Stimulated activated CD8-positive, alpha-beta memory T cell treated with anti-CD3 and anti-CD28 coated beads, Interleukin-7, amount 100 ng/mL, for 48 hours (primary cell): ENCODE results near the gene GREB1.

Source experiments
- DNase-seq, 2 donors: peaks; one replicate each; pipeline ENCODE4 v3.0.0-alpha.2; 2020; ENCODE audit warnings: low read depth in 1 of 2; ENCODE audit errors: extremely low read depth in 1 of 2

Gene GREB1

GRCh38 chr2:11578081-11578948 is 44.5 kb downstream of the GREB1 start:
- DNase-seq, result no peak

- no peak for DNase-seq
These were observed 45.3 kb downstream of the GREB1 start for GRCh38 chr2:11578986-11579774.

GRCh38 chr2:11579867-11580659 is 46.2 kb downstream of the GREB1 start:
- DNase-seq, result no peak

- no peak for DNase-seq
These were observed 46.9 kb downstream of the GREB1 start for GRCh38 chr2:11580697-11581096.

- DNase-seq, result no peak
These were observed 47.4 kb downstream of the GREB1 start for GRCh38 chr2:11581124-11581796.

GRCh38 chr2:11581797-11582611 is 48.2 kb downstream of the GREB1 start:
- no peak for DNase-seq

- DNase-seq, result no peak
These were observed 48.7 kb downstream of the GREB1 start for GRCh38 chr2:11582612-11582861.

GRCh38 chr2:11582862-11583752 is 49.3 kb downstream of the GREB1 start:
- DNase-seq, result peak; percentile 26 to 30

- peak; percentile 76 to 91 for DNase-seq
These were observed 50.1 kb downstream of the GREB1 start for GRCh38 chr2:11583840-11584524.

GRCh38 chr2:11584525-11585056 is 50.7 kb downstream of the GREB1 start:
- DNase-seq, result no peak

- DNase-seq, result no peak
These were observed 51.2 kb downstream of the GREB1 start for GRCh38 chr2:11585071-11585470.

GRCh38 chr2:11588228-11589110 is 54.6 kb downstream of the GREB1 start:
- DNase-seq, result no peak

- no peak for DNase-seq
These were observed 55.6 kb downstream of the GREB1 start for GRCh38 chr2:11589316-11589940.

GRCh38 chr2:11590193-11590592 is 56.3 kb downstream of the GREB1 start:
- no peak for DNase-seq

GRCh38 chr2:11591091-11591490 is 57.2 kb downstream of the GREB1 start:
- DNase-seq, result no peak

GRCh38 chr2:11592671-11593574 is 59.1 kb downstream of the GREB1 start:
- no peak for DNase-seq
